GM18951 (cell line): ENCODE data around the gene TM4SF1.

Source experiments
- POLR2A ChIP-seq: IDR thresholded peaks from 4 replicates; pipeline ENCODE4 v1.6.1; 2011; ENCODE audit warnings: mild to moderate bottlenecking; ENCODE audit not compliant: insufficient read length, insufficient read depth; ENCODE audit errors: extremely low read depth
- in situ Hi-C: fragments of 300-500 bp; cut with MboI; formaldehyde crosslinking; loops from one replicate; pipeline ENCODE4 v1.12.0; 2022; ENCODE audit warnings: low sequenced_read_pairs, mixed read lengths, inconsistent platforms; ENCODE audit not compliant: unreplicated experiment

TM4SF1 gene

GRCh38 chr3:149377408-149378364 is at the start of gene TM4SF1:
Gene TM4SF1 (minus strand): TSS chr3:149377649. CDS start chr3:149377547, 102 bp downstream.
- in situ Hi-C loops, result no loop called here

GRCh38 chr3:149426325-149426724 is 48.9 kb upstream of the TM4SF1 start:
- TF ChIP-seq POLR2A, result no peak
- in situ Hi-C loops, result no loop called here

More at GRCh38 chr3:149377408-149378364, at the start of gene TM4SF1:
- no peak for TF ChIP-seq POLR2A

GRCh38 chr3:149424918-149425317 is 47.5 kb upstream of the TM4SF1 start:
- TF ChIP-seq POLR2A, result no peak
- in situ Hi-C loops, result no loop called here

- TF ChIP-seq POLR2A, result no peak
- in situ Hi-C loops, result no loop called here
Measured at GRCh38 chr3:149421764-149422163, 44.3 kb upstream of the TM4SF1 start.

GRCh38 chr3:149419816-149420215 is 42.4 kb upstream of the TM4SF1 start:
- in situ Hi-C loops, result no loop called here
- TF ChIP-seq POLR2A, result no peak

- in situ Hi-C loops, result no loop called here
- no peak for TF ChIP-seq POLR2A
Measured at GRCh38 chr3:149417727-149418126, 40.3 kb upstream of the TM4SF1 start.

- in situ Hi-C loops, result no loop called here
- TF ChIP-seq POLR2A, result no peak
Measured at GRCh38 chr3:149417174-149417573, 39.7 kb upstream of the TM4SF1 start.

- no peak for TF ChIP-seq POLR2A
Measured at GRCh38 chr3:149415484-149415883, 38.0 kb upstream of the TM4SF1 start.

GRCh38 chr3:149414557-149415231 is 37.2 kb upstream of the TM4SF1 start:
- TF ChIP-seq POLR2A, result no peak
- in situ Hi-C loops, result no loop called here

More at GRCh38 chr3:149415484-149415883, 38.0 kb upstream of the TM4SF1 start:
- in situ Hi-C loops, result no loop called here

GRCh38 chr3:149411583-149411982 is 34.1 kb upstream of the TM4SF1 start:
- in situ Hi-C loops, result no loop called here
- TF ChIP-seq POLR2A, result no peak

- TF ChIP-seq POLR2A, result no peak
- in situ Hi-C loops, result no loop called here
Measured at GRCh38 chr3:149409351-149409750, 31.9 kb upstream of the TM4SF1 start.

- no peak for TF ChIP-seq POLR2A
- in situ Hi-C loops, result no loop called here
Measured at GRCh38 chr3:149407898-149408297, 30.4 kb upstream of the TM4SF1 start.

- no peak for TF ChIP-seq POLR2A
- in situ Hi-C loops, result no loop called here
Measured at GRCh38 chr3:149406244-149406752, 28.8 kb upstream of the TM4SF1 start.

GRCh38 chr3:149403443-149403842 is 26.0 kb upstream of the TM4SF1 start:
- in situ Hi-C loops, result no loop called here
- no peak for TF ChIP-seq POLR2A

- in situ Hi-C loops, result no loop called here
- TF ChIP-seq POLR2A, result no peak
Measured at GRCh38 chr3:149402481-149402880, 25.0 kb upstream of the TM4SF1 start.
